Measurements from ENCODE around the gene KIAA0232.

Gene KIAA0232

DNA sequence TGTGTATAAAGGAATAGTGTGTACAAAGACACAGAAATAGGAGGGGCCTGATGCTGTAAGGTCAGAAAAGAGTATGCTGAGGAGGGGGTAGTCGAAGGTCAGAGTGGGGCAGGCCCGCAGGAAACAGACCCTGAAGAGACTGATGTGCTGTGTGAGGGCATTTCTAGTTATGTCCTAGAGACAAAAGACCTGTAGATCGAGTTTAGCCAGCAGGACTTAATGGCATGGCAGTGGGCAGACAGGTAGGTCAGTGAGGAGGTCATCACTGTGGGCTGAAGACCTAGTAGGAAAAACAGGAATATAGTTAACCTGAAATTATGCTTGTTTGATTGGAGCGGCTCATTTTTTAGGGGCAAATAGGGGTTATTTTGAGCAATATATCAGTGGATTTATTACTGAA lies 57.1 kb downstream of the KIAA0232 start:
- Histone ChIP-seq H3K4me3 (ENCODE audit: low read depth, low read length) (no peak overlapping the region), H3K9me3 (ENCODE audit: control insufficient read depth, insufficient read depth, low read depth, low read length) (peaks cover 8% of the 10 kb centered on the region; the same call in 1 of the 2 replicates), H3K4me1 (ENCODE audit: control insufficient read depth, insufficient read depth, low read length) (peaks cover 9% of the 10 kb centered on the region), H3K36me3 (ENCODE audit: control insufficient read depth, insufficient read depth, low read length) (peaks cover 26% of the 10 kb centered on the region), H3K9ac (ENCODE audit: low read length) (no peak overlapping the region), H3K27me3 (ENCODE audit: control insufficient read depth, insufficient read depth, low read length) (no peaks in the 10 kb centered on the region), H3K27ac (ENCODE audit: low read depth, low read length) (no peak overlapping the region)

DNA sequence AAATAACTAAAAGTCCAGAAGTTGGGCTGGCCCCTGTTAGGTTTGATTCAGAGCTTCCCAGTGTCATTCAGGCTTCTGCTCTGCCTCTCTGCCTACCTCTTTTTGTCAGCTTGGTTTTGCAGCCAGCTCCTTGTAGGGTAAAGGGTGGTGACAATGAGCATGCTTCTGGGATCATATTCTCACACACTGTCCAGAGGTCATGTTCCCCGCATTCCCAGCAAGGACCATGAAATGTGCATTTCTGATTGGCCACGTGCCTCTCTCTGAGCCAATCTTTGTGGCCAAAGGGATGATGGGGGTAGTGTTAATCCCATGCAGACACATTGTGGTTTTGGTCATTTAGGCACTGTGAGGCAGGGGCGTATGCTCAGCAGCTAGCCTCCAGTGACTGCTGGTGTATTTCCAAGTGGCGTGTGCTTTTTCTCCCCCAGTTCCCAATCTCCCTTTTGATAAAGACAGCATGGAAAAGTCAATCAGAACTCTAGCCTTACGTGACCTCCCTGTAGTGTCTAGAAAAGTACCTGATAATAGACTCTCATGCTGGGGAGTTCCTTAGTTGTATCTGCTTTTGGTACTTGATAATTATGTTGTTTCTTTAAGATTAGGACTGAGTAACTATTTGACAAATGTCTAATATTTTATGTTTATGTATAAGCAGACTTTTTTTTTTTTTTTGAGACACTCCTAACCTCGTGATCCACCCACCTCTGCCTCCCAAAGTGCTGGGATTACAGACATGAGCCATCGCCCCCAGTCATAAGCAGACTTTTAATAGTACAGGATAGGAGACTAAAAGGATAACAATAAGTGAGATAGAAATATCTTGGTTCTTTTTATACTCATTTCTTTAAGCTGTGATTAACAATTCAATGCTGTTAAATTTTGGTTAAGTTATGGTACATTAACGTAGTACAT lies 57.8 kb downstream of the KIAA0232 start:
- Histone ChIP-seq H3K27me3 (ENCODE audit: control insufficient read depth, insufficient read depth, low read length) (no peaks in the 10 kb centered on the region), H3K4me1 (ENCODE audit: control insufficient read depth, insufficient read depth, low read length) (peaks cover 9% of the 10 kb centered on the region), H3K27ac (ENCODE audit: low read depth, low read length) (no peak overlapping the region), H3K9ac (ENCODE audit: low read length) (no peak overlapping the region), H3K4me3 (ENCODE audit: low read depth, low read length) (no peak overlapping the region), H3K36me3 (ENCODE audit: control insufficient read depth, insufficient read depth, low read length) (peaks cover 23% of the 10 kb centered on the region), H3K9me3 (ENCODE audit: control insufficient read depth, insufficient read depth, low read depth, low read length) (peaks cover 3% of the 10 kb centered on the region; the same call in 1 of the 2 replicates)

DNA sequence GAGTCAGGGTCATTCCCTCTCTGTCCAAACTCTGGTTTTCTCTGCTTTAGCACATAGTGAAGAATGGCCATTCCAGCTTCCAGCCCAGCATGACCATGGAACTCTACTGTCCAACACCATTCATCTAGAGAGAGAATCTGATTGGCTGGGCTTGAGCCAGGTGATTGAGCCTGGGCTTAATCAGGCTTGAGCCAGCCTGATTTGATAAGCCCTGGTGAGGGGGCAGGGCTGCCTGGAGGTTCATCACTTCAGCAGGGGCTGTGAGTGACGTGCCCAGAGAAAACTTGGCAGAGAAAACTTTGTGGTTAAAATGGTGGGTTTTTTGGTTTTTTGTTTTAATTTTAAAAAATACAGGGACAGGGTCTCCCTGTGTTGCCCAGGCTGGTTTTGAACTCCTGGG lies 62.5 kb downstream of the KIAA0232 start:
- Histone ChIP-seq H3K36me3 (ENCODE audit: control insufficient read depth, insufficient read depth, low read length) (peaks cover 25% of the 10 kb centered on the region), H3K4me3 (ENCODE audit: low read depth, low read length) (no peak overlapping the region), H3K27me3 (ENCODE audit: control insufficient read depth, insufficient read depth, low read length) (no peaks in the 10 kb centered on the region), H3K9ac (ENCODE audit: low read length) (no peak overlapping the region), H3K4me1 (ENCODE audit: control insufficient read depth, insufficient read depth, low read length) (peaks cover 34% of the 10 kb centered on the region), H3K9me3 (ENCODE audit: control insufficient read depth, insufficient read depth, low read depth, low read length) (no peaks in the 10 kb centered on the region; the same call in 1 of the 2 replicates), H3K27ac (ENCODE audit: low read depth, low read length) (no peak overlapping the region)

DNA sequence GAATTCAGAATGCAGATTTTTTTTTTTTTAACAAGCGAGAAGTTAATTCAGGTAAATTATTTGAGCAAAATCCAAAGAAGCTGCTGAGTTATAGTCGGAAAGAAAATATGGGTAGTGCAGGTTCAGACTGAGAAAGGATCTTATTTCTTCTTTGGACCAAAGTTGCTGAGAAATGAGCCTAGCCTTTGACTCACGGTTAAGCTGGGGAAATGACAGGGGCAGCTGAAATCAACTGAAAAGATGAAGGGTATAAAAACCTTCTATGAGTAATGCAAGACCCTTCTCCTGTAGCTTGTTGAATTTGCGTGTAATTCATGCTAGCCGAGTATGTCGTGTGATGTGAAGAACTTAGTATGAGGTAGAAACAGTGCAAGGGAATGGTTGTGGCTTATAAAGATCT lies 63.0 kb downstream of the KIAA0232 start:
- Histone ChIP-seq H3K36me3 (ENCODE audit: control insufficient read depth, insufficient read depth, low read length) (peaks cover 25% of the 10 kb centered on the region), H3K9me3 (ENCODE audit: control insufficient read depth, insufficient read depth, low read depth, low read length) (no peaks in the 10 kb centered on the region; the same call in 1 of the 2 replicates), H3K4me1 (ENCODE audit: control insufficient read depth, insufficient read depth, low read length) (peaks cover 31% of the 10 kb centered on the region), H3K9ac (ENCODE audit: low read length) (no peak overlapping the region), H3K27ac (ENCODE audit: low read depth, low read length) (no peak overlapping the region), H3K4me3 (ENCODE audit: low read depth, low read length) (no peak overlapping the region), H3K27me3 (ENCODE audit: control insufficient read depth, insufficient read depth, low read length) (no peaks in the 10 kb centered on the region)

DNA sequence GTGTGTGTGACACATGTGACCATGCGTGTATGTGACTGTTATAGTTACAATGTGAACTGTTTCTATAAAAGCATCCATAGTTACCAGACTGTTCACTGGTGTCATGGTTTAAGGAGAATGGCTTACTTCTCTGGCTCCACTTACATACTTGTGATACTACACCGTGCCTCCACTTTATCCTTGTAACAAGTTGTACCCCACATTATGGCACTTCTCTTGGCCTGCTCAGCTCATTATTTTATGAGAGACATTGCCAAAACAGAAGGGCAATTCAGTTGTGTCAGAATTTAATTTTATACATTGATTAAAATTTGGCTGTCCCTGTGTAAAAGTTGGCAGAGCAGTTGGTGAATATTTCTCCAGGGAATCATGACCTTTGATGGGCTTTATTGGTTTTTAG lies 64.7 kb downstream of the KIAA0232 start:
- Histone ChIP-seq H3K36me3 (ENCODE audit: control insufficient read depth, insufficient read depth, low read length) (peaks cover 29% of the 10 kb centered on the region), H3K27me3 (ENCODE audit: control insufficient read depth, insufficient read depth, low read length) (no peaks in the 10 kb centered on the region), H3K4me3 (ENCODE audit: low read depth, low read length) (no peak overlapping the region), H3K9me3 (ENCODE audit: control insufficient read depth, insufficient read depth, low read depth, low read length) (peaks cover 5% of the 10 kb centered on the region; the same call in 1 of the 2 replicates), H3K27ac (ENCODE audit: low read depth, low read length) (no peak overlapping the region), H3K9ac (ENCODE audit: low read length) (no peak overlapping the region), H3K4me1 (ENCODE audit: control insufficient read depth, insufficient read depth, low read length) (peaks cover 31% of the 10 kb centered on the region)

DNA sequence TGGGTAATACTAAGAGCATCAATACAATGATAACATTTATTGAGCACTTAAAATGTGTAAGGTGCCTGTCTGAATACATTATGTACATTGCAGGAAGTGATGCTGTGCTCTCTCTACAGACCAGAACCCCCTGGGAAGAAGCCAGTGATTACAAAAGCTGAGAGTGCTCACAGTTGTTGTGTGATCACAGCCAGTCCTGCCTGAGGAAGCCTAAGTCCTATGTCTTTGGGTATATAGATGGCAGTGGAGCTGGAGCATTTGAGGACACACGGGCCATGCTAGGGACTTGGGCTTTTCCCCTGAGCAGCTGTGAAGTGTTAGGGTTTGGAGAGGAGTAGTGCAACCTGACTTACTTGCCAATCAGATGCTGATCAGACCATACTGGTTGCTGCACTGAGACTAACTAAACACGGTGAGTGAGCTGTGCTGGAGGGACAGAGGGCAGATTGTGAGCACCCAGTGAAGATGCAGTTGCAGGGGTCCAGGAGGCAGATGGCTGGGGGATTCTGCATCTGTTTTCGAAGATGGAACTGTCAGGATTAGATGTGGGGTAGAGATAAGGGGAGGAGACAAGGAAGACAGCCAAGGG lies 66.3 kb downstream of the KIAA0232 start:
- peaks cover 12% of the 10 kb centered on the region for H3K9me3 ChIP-seq (ENCODE audit: control insufficient read depth, insufficient read depth, low read depth, low read length)
- H3K9ac ChIP-seq (ENCODE audit: low read length) = no peak overlapping the region
- no peak overlapping the region for H3K4me3 ChIP-seq (ENCODE audit: low read depth, low read length)
- H3K36me3 ChIP-seq (ENCODE audit: control insufficient read depth, insufficient read depth, low read length) = peaks cover 32% of the 10 kb centered on the region
- no peaks in the 10 kb centered on the region for H3K27me3 ChIP-seq (ENCODE audit: control insufficient read depth, insufficient read depth, low read length)
- peaks cover 31% of the 10 kb centered on the region for H3K4me1 ChIP-seq (ENCODE audit: control insufficient read depth, insufficient read depth, low read length)
- no peak overlapping the region for H3K27ac ChIP-seq (ENCODE audit: low read depth, low read length)

DNA sequence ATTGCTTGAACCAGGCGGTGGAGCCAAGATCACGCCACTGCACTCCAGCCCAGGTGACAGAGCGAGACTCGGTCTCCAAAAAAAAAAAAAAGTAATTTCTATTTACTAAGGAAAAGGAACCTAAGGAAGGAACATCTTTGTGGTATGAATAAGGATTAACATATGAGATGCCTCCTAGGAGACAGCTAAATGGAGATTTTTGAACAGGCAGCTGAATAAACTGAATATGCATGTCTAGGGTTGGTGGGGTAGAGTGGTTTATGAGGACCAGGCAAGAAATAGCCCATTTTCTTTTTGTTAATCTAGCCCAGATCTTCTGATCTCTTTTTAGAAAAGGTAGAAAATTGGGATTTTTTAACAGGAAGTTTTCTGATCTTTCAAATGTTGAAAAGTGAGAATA lies 67.2 kb downstream of the KIAA0232 start:
- H3K9ac ChIP-seq (ENCODE audit: low read length) = no peak overlapping the region
- no peaks in the 10 kb centered on the region for H3K27me3 ChIP-seq (ENCODE audit: control insufficient read depth, insufficient read depth, low read length)
- H3K9me3 ChIP-seq (ENCODE audit: control insufficient read depth, insufficient read depth, low read depth, low read length) = peaks cover 12% of the 10 kb centered on the region
- peaks cover 31% of the 10 kb centered on the region for H3K4me1 ChIP-seq (ENCODE audit: control insufficient read depth, insufficient read depth, low read length)
- H3K4me3 ChIP-seq (ENCODE audit: low read depth, low read length) = no peak overlapping the region
- H3K36me3 ChIP-seq (ENCODE audit: control insufficient read depth, insufficient read depth, low read length) = peaks cover 31% of the 10 kb centered on the region
- H3K27ac ChIP-seq (ENCODE audit: low read depth, low read length) = no peak overlapping the region

DNA sequence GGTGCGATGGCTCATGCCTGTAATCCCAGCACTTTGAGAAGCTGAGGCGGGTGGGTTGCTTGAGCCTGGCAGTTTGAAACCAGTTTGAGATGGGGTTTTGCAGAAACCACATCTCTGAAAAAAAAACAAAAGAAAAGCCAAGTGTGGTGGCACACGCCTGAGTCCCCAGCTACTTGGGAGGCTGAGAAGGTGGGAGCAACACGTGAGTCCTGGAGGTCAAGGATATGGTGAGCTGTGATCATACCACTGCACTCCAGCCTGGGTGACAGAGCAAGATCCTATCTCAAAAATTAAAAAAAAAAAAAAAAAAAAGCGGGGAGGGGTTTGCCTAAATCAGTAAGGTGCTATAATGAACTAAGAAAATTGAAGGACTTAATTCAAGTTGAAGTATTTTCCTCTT lies 68.9 kb downstream of the KIAA0232 start:
- H3K4me1 ChIP-seq (ENCODE audit: control insufficient read depth, insufficient read depth, low read length) = peaks cover 25% of the 10 kb centered on the region; the same call in 1 of the 2 replicates
- peaks cover 27% of the 10 kb centered on the region for H3K36me3 ChIP-seq (ENCODE audit: control insufficient read depth, insufficient read depth, low read length)
- H3K27ac ChIP-seq (ENCODE audit: low read depth, low read length) = no peak overlapping the region
- H3K4me3 ChIP-seq (ENCODE audit: low read depth, low read length) = no peak overlapping the region
- H3K27me3 ChIP-seq (ENCODE audit: control insufficient read depth, insufficient read depth, low read length) = no peaks in the 10 kb centered on the region
- peaks cover 12% of the 10 kb centered on the region for H3K9me3 ChIP-seq (ENCODE audit: control insufficient read depth, insufficient read depth, low read depth, low read length)
- no peak overlapping the region for H3K9ac ChIP-seq (ENCODE audit: low read length)

DNA sequence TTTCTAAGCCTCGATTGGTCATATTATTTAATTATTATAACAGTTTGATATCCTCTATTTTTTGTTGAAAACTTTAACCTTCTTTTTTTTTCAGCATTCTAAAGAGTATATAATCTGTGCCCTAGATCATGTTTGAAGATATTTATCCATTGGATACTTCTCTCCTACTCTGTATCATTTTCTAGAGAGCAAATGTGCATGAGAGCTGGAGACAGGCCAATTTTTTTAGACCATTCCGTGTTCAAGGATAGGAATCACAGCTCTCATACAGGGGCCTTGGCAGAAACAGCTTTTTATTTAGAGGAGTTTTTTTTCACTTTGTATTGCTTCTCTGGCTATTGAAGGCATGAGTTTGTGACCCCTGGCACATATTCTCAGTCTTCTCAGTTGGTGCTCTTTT lies 69.4 kb downstream of the KIAA0232 start:
- Histone ChIP-seq H3K9ac (ENCODE audit: low read length) (no peak overlapping the region), H3K27ac (ENCODE audit: low read depth, low read length) (no peak overlapping the region), H3K27me3 (ENCODE audit: control insufficient read depth, insufficient read depth, low read length) (no peaks in the 10 kb centered on the region), H3K9me3 (ENCODE audit: control insufficient read depth, insufficient read depth, low read depth, low read length) (peaks cover 12% of the 10 kb centered on the region), H3K4me1 (ENCODE audit: control insufficient read depth, insufficient read depth, low read length) (peaks cover 20% of the 10 kb centered on the region; the same call in 1 of the 2 replicates), H3K36me3 (ENCODE audit: control insufficient read depth, insufficient read depth, low read length) (peaks cover 31% of the 10 kb centered on the region), H3K4me3 (ENCODE audit: low read depth, low read length) (no peak overlapping the region)

DNA sequence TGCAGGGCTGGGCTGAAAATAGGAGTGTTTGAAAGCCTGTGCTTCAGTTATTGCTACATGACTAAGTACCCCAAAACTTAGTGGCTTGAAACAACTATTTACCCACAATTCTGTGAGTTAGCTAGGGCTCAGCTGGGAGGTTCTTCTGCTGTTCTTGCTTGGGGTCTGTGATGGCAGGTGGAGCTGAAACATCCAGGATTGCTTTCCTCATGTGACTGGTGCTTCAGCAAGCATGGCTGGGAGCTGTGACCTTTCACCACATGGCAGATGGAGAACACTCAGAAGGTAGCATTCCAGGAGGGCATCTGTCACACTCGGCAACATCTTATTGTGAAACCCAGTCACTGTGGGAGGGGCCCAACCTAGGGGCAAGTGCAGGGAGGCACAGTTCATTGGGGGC lies 70.1 kb downstream of the KIAA0232 start:
- Histone ChIP-seq H3K27me3 (ENCODE audit: control insufficient read depth, insufficient read depth, low read length) (no peaks in the 10 kb centered on the region), H3K27ac (ENCODE audit: low read depth, low read length) (no peak overlapping the region), H3K4me1 (ENCODE audit: control insufficient read depth, insufficient read depth, low read length) (peaks cover 14% of the 10 kb centered on the region; the same call in 1 of the 2 replicates), H3K36me3 (ENCODE audit: control insufficient read depth, insufficient read depth, low read length) (peaks cover 37% of the 10 kb centered on the region), H3K9ac (ENCODE audit: low read length) (no peak overlapping the region), H3K9me3 (ENCODE audit: control insufficient read depth, insufficient read depth, low read depth, low read length) (peaks cover 12% of the 10 kb centered on the region), H3K4me3 (ENCODE audit: low read depth, low read length) (no peak overlapping the region)

DNA sequence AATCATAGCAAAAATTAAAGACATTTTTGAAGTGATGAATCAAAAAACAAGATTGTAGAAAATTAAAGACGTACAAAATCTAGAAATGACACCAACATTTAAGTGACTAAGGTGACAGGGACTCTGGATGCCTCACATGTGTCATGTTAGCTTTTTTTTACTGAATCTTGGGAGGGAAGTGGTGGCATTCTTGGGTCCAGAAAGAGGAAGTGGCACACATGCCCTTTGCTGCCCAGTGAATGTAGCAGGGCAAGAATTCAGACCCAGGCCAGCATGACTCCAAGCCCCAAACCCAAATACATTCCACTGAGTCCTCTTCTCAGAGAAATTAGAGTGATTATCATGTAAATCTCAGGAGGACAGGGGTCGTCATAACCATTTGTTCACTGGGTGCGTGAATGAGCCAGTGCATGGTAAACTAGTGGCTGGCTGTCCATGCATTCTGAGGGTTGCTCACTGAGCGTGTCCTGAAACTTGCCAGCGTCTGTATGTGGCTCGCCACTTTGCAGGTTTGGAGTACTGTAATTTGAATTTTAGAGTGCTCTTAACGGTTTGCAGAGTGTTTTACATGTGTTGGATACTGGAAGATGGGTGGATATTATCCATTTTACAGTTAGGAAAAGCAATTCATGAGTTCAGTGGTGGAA lies 71.7 kb downstream of the KIAA0232 start:
- Histone ChIP-seq H3K36me3 (ENCODE audit: control insufficient read depth, insufficient read depth, low read length) (peaks cover 43% of the 10 kb centered on the region), H3K9ac (ENCODE audit: low read length) (no peak overlapping the region), H3K4me3 (ENCODE audit: low read depth, low read length) (no peak overlapping the region), H3K9me3 (ENCODE audit: control insufficient read depth, insufficient read depth, low read depth, low read length) (peaks cover 12% of the 10 kb centered on the region), H3K27ac (ENCODE audit: low read depth, low read length) (no peak overlapping the region), H3K27me3 (ENCODE audit: control insufficient read depth, insufficient read depth, low read length) (no peaks in the 10 kb centered on the region), H3K4me1 (ENCODE audit: control insufficient read depth, insufficient read depth, low read length) (no peaks in the 10 kb centered on the region)
